ENCODE measurements around the gene TMEM231.
A peak's percentile ranks its signal among the peaks of the same experiment; 100 is the strongest.
"Not testable (repeated sequence)": the region's sequence is repeated elsewhere in the genome, so short reads cannot be mapped to it uniquely, and the experiment has no call there.

Gene TMEM231

DNA sequence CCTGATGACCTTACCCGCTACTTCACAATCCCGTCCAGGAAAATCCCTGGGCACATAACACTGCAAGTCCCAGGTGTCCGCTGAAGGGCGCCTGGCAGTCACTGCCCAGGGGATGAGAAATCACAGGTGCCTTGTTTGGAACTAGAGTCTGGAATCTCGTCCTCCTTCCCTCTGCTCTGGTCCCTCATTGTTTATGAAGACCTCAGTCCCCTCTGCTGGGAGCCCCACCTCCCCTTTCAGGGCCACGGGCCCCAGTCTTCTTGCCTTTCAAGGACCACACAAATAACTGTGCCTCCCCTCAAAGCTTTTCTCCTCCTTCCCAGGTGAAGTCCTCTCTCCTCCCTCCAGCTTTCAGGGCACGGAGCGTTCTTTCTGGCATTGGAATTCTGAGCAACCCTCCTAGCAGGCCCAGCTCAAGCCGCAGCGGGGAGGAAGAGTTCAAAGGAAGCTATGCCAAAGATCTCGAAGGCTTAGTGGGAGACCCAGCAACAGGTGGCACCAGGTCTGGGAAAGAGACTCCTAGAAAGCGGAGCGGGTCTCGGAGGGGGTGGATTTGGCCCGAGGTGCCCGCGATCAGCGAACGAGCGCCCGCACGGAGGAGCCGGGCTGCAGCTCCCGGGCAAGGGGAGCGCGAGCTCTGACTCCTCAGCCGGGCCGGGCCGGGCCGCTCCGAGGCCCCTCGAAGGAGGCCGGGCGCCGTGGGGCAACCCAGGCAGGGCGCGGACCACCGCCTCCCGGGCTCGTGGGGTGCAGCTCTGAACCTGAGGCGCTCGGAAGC lies 39.7 kb downstream of the TMEM231 start:
- TF ChIP-seq, protein P1, sequence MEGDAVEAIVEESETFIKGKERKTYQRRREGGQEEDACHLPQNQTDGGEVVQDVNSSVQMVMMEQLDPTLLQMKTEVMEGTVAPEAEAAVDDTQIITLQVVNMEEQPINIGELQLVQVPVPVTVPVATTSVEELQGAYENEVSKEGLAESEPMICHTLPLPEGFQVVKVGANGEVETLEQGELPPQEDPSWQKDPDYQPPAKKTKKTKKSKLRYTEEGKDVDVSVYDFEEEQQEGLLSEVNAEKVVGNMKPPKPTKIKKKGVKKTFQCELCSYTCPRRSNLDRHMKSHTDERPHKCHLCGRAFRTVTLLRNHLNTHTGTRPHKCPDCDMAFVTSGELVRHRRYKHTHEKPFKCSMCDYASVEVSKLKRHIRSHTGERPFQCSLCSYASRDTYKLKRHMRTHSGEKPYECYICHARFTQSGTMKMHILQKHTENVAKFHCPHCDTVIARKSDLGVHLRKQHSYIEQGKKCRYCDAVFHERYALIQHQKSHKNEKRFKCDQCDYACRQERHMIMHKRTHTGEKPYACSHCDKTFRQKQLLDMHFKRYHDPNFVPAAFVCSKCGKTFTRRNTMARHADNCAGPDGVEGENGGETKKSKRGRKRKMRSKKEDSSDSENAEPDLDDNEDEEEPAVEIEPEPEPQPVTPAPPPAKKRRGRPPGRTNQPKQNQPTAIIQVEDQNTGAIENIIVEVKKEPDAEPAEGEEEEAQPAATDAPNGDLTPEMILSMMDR (IDR thresholded peaks at IDR 0.05; ENCODE audit: control insufficient read depth, extremely low read depth, insufficient read depth), result peak; percentile 2; the same call in 1 of the 2 replicates
- peak overlapping the region; percentile 82 for H3K4me3 ChIP-seq (ENCODE audit: low read depth, low read length)
- DNase-seq (ENCODE audit: low read depth), result not testable (repeated sequence)

DNA sequence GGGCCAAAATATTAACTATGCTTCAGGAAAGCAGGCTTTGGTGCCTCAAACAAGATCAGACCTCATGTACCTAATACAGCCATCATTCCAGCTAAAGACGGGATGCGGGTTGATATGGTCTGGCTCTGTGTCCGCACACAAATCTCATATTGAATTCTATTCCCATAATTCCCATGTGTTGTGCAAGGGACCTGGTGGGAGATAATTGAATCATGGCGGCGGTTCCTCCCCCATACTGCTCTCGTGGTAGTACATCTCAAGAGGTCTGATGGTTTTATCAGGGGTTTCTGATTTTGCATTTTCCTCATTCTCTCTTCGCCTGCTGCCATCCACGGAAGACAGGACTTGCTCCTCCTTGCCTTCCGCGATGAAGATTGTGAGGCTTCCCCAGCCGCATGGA lies 41.8 kb downstream of the TMEM231 start:
- H3K4me3 ChIP-seq (ENCODE audit: low read depth, low read length), result no peak overlapping the region
- TF ChIP-seq, protein P1 (IDR thresholded peaks at IDR 0.05; ENCODE audit: control insufficient read depth, extremely low read depth, insufficient read depth), result no peak
- no peak for DNase-seq (ENCODE audit: low read depth)

DNA sequence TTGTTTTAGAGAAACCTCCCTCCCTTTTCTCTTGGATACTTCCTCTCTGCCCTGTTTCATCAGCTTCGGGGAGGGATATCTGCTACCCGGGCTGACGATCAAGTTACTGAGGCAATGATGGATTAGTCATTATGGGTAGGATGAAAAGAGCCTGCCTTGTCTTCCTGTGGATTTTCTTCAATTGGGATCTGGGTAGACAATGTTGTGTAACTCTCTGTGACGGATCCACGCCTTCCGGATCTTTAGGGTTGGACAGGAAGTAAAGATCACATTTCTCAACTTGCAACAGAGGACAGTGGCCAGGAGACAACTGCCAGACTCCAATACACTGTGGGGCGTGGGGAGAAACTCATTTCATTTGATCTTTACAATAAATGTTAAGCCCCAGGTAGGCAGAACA lies 49.5 kb downstream of the TMEM231 start:
- TF ChIP-seq, protein P1 (IDR thresholded peaks at IDR 0.05; ENCODE audit: control insufficient read depth, extremely low read depth, insufficient read depth), result no peak
- no peak for DNase-seq (ENCODE audit: low read depth)
- no peak overlapping the region for H3K4me3 ChIP-seq (ENCODE audit: low read depth, low read length)

DNA sequence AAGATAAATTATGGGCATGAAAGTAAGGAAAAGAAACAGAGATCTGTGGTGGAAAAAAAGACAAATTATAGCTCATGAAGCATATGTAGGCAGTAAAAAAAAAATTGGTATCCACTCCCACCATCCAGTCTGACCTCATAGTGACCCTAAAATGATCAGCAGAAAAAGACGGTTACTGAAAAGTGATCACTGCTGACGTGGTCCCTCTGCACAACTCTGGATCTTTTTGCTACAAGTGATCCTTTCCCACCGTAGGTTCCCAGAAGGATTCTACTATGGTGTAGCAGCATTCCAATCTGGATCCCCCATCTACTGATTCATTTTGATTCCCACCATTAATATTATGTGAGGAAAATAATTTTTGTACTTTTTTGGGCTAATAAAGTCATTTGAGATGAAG lies 49.9 kb downstream of the TMEM231 start:
- no peak overlapping the region for H3K4me3 ChIP-seq (ENCODE audit: low read depth, low read length)
- no peak for DNase-seq (ENCODE audit: low read depth)
- TF ChIP-seq, protein P1 (IDR thresholded peaks at IDR 0.05; ENCODE audit: control insufficient read depth, extremely low read depth, insufficient read depth), result no peak

DNA sequence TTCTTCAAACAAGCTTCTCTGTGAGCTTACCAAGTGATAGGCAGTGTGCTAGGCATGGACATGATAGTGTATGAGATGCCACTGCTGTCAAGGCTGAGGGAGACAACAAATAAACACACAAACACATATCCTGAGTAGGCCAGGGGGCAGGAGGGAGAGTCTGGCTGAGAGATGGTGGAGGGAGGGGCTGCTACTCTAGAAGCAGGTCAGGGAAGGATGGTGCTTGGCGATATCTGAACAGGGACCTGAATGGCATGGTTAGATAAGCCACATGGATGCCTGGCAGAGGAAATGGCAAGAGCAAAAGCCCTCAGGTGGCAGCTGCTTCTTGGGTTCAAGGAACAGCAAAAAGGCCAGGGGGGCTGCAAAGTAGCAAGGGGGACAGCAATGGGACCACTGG lies 52.3 kb downstream of the TMEM231 start:
- H3K4me3 ChIP-seq (ENCODE audit: low read depth, low read length), result no peak overlapping the region
- no peak for DNase-seq (ENCODE audit: low read depth)
- TF ChIP-seq, protein P1 (IDR thresholded peaks at IDR 0.05; ENCODE audit: control insufficient read depth, extremely low read depth, insufficient read depth), result no peak

DNA sequence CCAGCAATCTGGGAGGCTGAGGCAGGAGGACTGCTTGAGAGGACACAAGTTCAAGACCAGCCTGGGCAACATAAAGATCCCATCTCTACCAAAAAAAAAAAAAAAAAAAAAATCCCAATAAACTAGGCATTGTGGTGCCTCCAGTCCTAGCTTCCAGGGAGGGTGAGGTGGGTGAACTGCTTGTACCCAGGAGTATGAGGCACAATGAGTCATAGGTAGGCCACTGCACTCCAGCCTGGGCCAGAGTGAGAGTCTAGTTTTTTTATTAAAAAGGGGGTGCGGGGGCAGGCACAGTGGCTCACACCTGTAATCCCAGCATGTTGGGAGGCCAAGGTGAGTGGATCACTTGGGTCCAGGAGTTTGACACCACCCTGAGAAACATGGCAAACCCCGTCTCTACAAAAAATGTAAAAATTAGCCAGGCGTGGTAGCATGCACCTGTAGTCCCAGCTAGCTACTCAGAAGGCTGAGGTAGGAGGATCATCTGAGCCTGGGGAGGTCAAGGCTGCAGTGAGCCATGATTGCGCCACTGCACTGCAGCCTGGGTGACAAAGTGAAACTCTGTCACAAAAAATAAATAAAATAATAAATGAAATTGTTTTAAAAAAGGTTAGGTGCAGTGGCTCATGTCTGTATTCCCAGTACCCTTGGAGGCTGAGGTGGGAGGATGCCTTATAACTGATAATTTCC lies 53.0 kb downstream of the TMEM231 start:
- no peak overlapping the region for H3K4me3 ChIP-seq (ENCODE audit: low read depth, low read length)

DNA sequence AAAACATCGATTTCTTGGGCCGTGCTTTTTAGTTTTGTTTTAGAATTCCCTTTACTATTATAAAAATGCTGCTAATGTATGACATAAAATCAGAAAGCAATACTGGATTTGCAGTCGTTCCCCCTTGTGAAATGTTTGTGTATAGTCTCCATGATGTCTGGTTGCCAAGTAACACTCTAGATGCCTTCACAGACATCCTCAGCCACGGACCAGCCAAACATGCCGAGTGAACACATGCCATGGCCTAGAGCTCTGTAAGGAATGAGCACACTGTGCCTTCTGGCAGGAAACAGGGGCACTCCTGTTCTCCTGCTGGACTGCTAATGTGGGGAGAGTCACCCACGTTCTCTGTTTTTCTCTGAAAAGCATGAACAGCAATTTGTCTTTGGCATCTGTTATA lies 54.2 kb downstream of the TMEM231 start:
- not testable (repeated sequence) for DNase-seq (ENCODE audit: low read depth); H3K4me3 ChIP-seq (ENCODE audit: low read depth, low read length)

More for the DNA sequence above, 53.0 kb downstream of the TMEM231 start:
- no peak for DNase-seq (ENCODE audit: low read depth)
- TF ChIP-seq, protein P1 (IDR thresholded peaks at IDR 0.05; ENCODE audit: control insufficient read depth, extremely low read depth, insufficient read depth), result no peak

All from LNCaP clone FGC (cell line).